PC-9 (cell line): ENCODE measurements around the gene SHISA5. TPM values are rescaled to one million over a fixed set of nuclear protein-coding genes. Genes with fewer than 3 reads are reported as not detected.

ENCODE experiments used
- BruUV-seq: library from RNA; stranded (reverse); fragments of 400-500 nt; replicated peaks from 2 replicates; lab custom pipeline; 2021; lab: Mats Ljungman, UMichigan
- CTCF ChIA-PET: fragments of 300-600 bp; sonication (Branson Sonifier 250); formaldehyde crosslinking; loops from one replicate; lab custom pipeline; 2022; ENCODE audit warnings: antibody characterized with exemption; lab: Charles Lee
- POLR2A ChIA-PET: fragments of 300-600 bp; sonication (Branson Sonifier 250); formaldehyde crosslinking; loops from one replicate; lab custom pipeline; 2022; ENCODE audit warnings: antibody characterized with exemption; ENCODE audit not compliant: unreplicated experiment; lab: Charles Lee
- DNase-seq, 2 experiments: peaks; one replicate each; pipeline versions ENCODE4 v3.0.0 to v3.0.0-alpha.2; 2015 to 2022; ENCODE audit warnings: mixed read lengths in 1 of 2
- H2AFZ ChIP-seq: fragments of 200-600 bp; sonication (generic); 2 replicates; pipeline ENCODE4 v1.8.1; 2017; ENCODE audit warnings: antibody characterized with exemption
- H3F3A ChIP-seq: fragments of 200-600 bp; sonication (generic); 2 replicates; pipeline ENCODE4 v1.8.1; 2017; ENCODE audit warnings: antibody characterized with exemption, mild to moderate bottlenecking, low read depth; ENCODE audit not compliant: insufficient read depth
- H3K27ac ChIP-seq: fragments of 200-600 bp; sonication (generic); 2 replicates; pipeline ENCODE4 v1.6.1; 2016; ENCODE audit warnings: mixed run types
- H3K27me3 ChIP-seq: fragments of 200-600 bp; sonication (generic); 2 replicates; pipeline ENCODE4 v1.6.1; 2016; ENCODE audit warnings: low read depth, mixed run types; ENCODE audit not compliant: insufficient read depth
- H3K36me3 ChIP-seq: fragments of 200-600 bp; sonication (generic); 2 replicates; pipeline ENCODE4 v1.6.1; 2016; ENCODE audit warnings: low read depth, mixed run types
- H3K4me1 ChIP-seq: fragments of 200-600 bp; sonication (generic); replicated peaks from 2 replicates; pipeline ENCODE4 v1.6.1; 2016; ENCODE audit warnings: mixed run types; ENCODE audit not compliant: insufficient read depth
- H3K4me2 ChIP-seq: fragments of 200-600 bp; sonication (generic); 2 replicates; pipeline ENCODE4 v1.6.1; 2017; ENCODE audit warnings: mixed run types
- H3K4me3 ChIP-seq: fragments of 200-600 bp; sonication (generic); 2 replicates; pipeline ENCODE4 v1.6.1; 2016; ENCODE audit warnings: mixed run types
- H3K79me2 ChIP-seq: fragments of 200-600 bp; sonication (generic); 2 replicates; pipeline ENCODE4 v1.6.1; 2017; ENCODE audit warnings: low read depth, mixed run types
- H3K9me2 ChIP-seq: fragments of 200-600 bp; sonication (generic); 2 replicates; pipeline ENCODE4 v1.8.1; 2017; ENCODE audit warnings: mild to moderate bottlenecking; ENCODE audit not compliant: insufficient read depth
- H3K9me3 ChIP-seq: fragments of 200-600 bp; sonication (generic); 2 replicates; pipeline ENCODE4 v1.8.1; 2016; ENCODE audit warnings: low read depth; ENCODE audit not compliant: insufficient read depth
- H4K20me1 ChIP-seq: fragments of 200-600 bp; sonication (generic); 2 replicates; pipeline ENCODE4 v1.8.1; 2017; ENCODE audit not compliant: insufficient read depth
- EZH2 ChIP-seq: fragments of 200-600 bp; sonication (generic); IDR thresholded peaks from 2 replicates; pipeline ENCODE4 v1.8.0; 2017; ENCODE audit warnings: antibody characterized with exemption, low read depth
- intact Hi-C: fragments of 100-400 bp; cut with micrococcal nuclease; formaldehyde crosslinking; loops from one replicate; pipeline ENCODE4 v1.10.0; 2022; ENCODE audit not compliant: unreplicated experiment
- total RNA-seq: library from RNA; stranded (reverse); gene quantifications from 2 replicates; pipeline ENCODE4 v1.2.3, GENCODE V29; 2021
- TF ChIP-seq, protein P1 (sequence below): fragments of 200-600 bp; sonication (generic); conservative IDR thresholded peaks from 2 replicates; pipeline ENCODE4 v1.6.1; 2017; ENCODE audit warnings: mixed run types, antibody characterized with exemption, mild to moderate bottlenecking, moderate library complexity

SHISA5 gene
- total RNA-seq, 1 experiment from 2014 or later, result 133 TPM

DNA sequence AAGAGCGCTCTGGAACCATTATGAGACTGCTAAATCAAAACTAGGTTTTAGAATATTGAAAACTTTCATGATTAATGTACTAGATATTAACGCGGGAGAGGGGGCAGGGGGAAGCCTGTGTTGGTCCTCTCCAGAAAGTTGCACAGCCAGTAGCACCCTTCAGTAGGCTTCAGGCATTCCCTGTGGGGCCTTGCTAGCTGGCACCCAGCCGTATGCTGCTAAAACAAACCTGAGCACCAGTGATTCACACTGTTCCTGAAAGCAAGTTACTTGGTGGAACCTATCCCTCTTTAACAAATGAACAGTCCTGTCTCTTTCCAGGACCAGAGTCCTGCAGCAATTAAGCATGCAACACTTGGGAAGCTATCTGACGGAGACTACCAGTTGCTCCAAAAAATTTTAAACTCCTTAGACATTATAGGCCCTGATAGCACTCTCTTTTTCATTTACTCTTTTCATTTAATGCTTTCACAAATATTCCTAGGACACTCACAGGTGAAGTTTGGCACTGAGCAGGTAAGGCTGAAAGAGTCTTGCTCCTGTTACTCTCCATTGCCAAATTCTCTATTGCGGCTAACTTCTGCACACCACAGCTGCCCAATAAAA lies 58.6 kb downstream of the SHISA5 start:
- POLR2A ChIA-PET, result interaction anchor here (0.5 to 0.6 kb wide), 2 partner anchors 9 to 12 kb away, joined by 4 read pairs; no protein-coding TSS in a partner anchor
- Histone ChIP-seq H3K27me3 (no peaks in the 10 kb centered on the region), H4K20me1 (peaks cover 8% of the 10 kb centered on the region; the same call in 1 of the 2 replicates), H3K4me2 (peak overlapping the region; percentile 99), H2AFZ (no peak overlapping the region), H3K9me3 (no peaks in the 10 kb centered on the region), H3K4me1 (peaks cover 21% of the 10 kb centered on the region), H3K4me3 (peak overlapping the region; percentile 92; the same call in 1 of the 2 replicates), H3K79me2 (peaks cover 33% of the 10 kb centered on the region), H3K27ac (no peak overlapping the region), H3K9me2 (no peaks in the 10 kb centered on the region), H3F3A (peaks cover 47% of the 10 kb centered on the region), H3K36me3 (no peaks in the 10 kb centered on the region)
- CTCF ChIA-PET, result interaction anchor here (2.9 kb wide), 1 partner anchor 9 kb away, joined by 13 read pairs; no protein-coding TSS in a partner anchor
- no peak for TF ChIP-seq EZH2
- TF ChIP-seq, protein P1, sequence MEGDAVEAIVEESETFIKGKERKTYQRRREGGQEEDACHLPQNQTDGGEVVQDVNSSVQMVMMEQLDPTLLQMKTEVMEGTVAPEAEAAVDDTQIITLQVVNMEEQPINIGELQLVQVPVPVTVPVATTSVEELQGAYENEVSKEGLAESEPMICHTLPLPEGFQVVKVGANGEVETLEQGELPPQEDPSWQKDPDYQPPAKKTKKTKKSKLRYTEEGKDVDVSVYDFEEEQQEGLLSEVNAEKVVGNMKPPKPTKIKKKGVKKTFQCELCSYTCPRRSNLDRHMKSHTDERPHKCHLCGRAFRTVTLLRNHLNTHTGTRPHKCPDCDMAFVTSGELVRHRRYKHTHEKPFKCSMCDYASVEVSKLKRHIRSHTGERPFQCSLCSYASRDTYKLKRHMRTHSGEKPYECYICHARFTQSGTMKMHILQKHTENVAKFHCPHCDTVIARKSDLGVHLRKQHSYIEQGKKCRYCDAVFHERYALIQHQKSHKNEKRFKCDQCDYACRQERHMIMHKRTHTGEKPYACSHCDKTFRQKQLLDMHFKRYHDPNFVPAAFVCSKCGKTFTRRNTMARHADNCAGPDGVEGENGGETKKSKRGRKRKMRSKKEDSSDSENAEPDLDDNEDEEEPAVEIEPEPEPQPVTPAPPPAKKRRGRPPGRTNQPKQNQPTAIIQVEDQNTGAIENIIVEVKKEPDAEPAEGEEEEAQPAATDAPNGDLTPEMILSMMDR, result no peak
- DNase-seq, result no peak
- intact Hi-C loops, result loop anchor here (5.0 to 10.0 kb wide), 2 partner anchors 112 to 559 kb away; partner anchors contain the start of genes PFKFB4 and WDR6
- BruUV-seq, result no TSS peak

DNA sequence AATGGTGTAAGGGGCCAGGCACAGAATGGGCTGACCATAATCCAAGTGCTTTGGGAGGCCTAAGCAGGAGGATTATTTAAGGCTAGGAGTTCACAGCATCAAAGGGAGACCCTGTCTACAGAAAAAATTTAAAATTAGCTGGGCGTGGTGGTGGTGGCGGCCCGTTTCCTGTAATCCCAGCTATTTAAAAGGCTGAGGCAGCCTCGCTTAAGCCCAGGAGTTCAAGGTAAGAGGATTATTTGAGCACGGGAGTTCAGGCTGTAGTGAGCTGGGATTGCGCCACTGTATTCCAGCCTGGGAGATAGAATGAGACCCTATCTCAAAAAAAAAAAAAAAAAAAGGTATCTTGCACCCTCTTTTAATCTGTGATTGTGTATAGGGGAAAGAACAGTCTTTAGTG lies 62.0 kb downstream of the SHISA5 start:
- no peak overlapping the region for H3K27ac ChIP-seq
- H3K4me1 ChIP-seq, result peaks cover 13% of the 10 kb centered on the region
- peaks cover 37% of the 10 kb centered on the region for H3K79me2 ChIP-seq
- 0 out of 2 replicates have a peak overlapping the region, but pooled peaks have one; percentile 96 for H3K4me3 ChIP-seq
- H2AFZ ChIP-seq, result no peak overlapping the region
- no peak for DNase-seq
- no peaks in the 10 kb centered on the region for H3K9me2 ChIP-seq
- POLR2A ChIA-PET, result interaction anchor here (0.6 kb wide), 1 partner anchor 612 kb away, joined by 3 read pairs; no protein-coding TSS in a partner anchor
- H3K27me3 ChIP-seq, result no peaks in the 10 kb centered on the region
- CTCF ChIA-PET, result interaction anchor here (0.7 kb wide), 1 partner anchor 220 kb away, joined by 3 read pairs; no protein-coding TSS in a partner anchor
- peaks cover 47% of the 10 kb centered on the region for H3F3A ChIP-seq
- H4K20me1 ChIP-seq, result peaks cover 8% of the 10 kb centered on the region; the same call in 1 of the 2 replicates
- peak overlapping the region; percentile 91 for H3K4me2 ChIP-seq
- H3K9me3 ChIP-seq, result no peaks in the 10 kb centered on the region
- no peaks in the 10 kb centered on the region for H3K36me3 ChIP-seq
- TF ChIP-seq EZH2, result no peak
- TF ChIP-seq, protein P1, result no peak
- no TSS peak for BruUV-seq
- intact Hi-C loops, result loop anchor here (5.0 to 10.0 kb wide), 2 partner anchors 220 to 563 kb away; partner anchors contain the start of genes CELSR3 and WDR6

DNA sequence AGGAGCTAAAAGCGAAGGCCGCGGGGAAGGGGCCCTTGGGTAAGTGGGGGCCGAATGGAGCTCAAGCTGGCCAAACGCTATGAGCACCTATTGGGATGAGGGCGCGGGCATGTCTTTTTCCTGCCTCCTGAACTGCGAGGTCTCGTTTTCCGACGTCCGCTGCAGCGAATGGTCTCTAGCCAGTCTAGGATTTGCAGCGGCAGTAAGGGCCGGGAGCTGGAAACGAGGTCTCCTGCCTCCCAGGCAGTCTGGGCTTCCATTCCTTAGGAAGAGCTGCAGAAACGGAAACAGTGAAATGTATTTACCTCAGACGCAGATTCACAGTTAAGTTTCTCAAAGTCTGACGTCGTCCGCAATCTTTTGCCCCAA lies 63.4 kb downstream of the SHISA5 start:
- no peak for TF ChIP-seq EZH2
- TF ChIP-seq, protein P1, result no peak
- H3K79me2 ChIP-seq, result peaks cover 40% of the 10 kb centered on the region
- peaks cover 13% of the 10 kb centered on the region for H3K4me1 ChIP-seq
- H3F3A ChIP-seq, result peaks cover 42% of the 10 kb centered on the region
- POLR2A ChIA-PET, result interaction anchor here (0.6 to 0.7 kb wide), 2 partner anchors 11 to 32 kb away, joined by 4 to 5 read pairs; no protein-coding TSS in a partner anchor
- peak overlapping the region; percentile 91 for H3K4me2 ChIP-seq
- no peaks in the 10 kb centered on the region for H3K36me3 ChIP-seq
- intact Hi-C loops, result loop anchor here (5.0 to 10.0 kb wide), 2 partner anchors 222 to 564 kb away; partner anchors contain the start of genes CELSR3 and WDR6
- DNase-seq, result no peak
- H3K4me3 ChIP-seq, result peak overlapping the region; percentile 96
- no peaks in the 10 kb centered on the region for H3K27me3 ChIP-seq
- H4K20me1 ChIP-seq, result peaks cover 8% of the 10 kb centered on the region; the same call in 1 of the 2 replicates
- no TSS peak for BruUV-seq
- no peaks in the 10 kb centered on the region for H3K9me3 ChIP-seq
- H2AFZ ChIP-seq, result peak overlapping the region; percentile 91
- CTCF ChIA-PET, result no interaction called here
- peak overlapping the region; percentile 46 for H3K27ac ChIP-seq
- no peaks in the 10 kb centered on the region for H3K9me2 ChIP-seq
